Measurements from ENCODE around the gene PSAT1.

Gene PSAT1

DNA sequence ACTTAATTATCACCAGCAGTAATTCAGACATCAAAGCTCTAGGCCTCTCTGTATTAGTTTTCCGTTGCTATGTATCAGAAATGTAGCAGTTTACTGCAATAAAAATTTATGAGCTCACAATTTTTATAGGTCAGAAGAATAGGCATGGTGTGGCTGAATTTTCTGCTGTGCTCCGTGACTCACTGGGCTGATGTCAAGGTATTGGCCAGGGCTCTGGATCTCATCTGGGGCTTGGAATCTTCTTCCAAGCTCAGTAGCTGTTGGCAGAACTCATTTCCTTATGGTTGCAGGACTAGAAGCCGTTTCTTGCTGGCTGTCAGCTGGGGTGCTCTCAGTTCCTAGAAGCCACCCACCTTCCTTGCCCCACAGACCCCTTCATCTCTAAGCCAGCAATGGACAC is 66.3 kb downstream of the PSAT1 start:
- TF ChIP-seq CEBPB (IDR thresholded peaks at IDR 0.05), result no peak
- no peak for TF ChIP-seq YY1 (IDR thresholded peaks at IDR 0.05; ENCODE audit: low read depth)
- TF ChIP-seq, protein P1, sequence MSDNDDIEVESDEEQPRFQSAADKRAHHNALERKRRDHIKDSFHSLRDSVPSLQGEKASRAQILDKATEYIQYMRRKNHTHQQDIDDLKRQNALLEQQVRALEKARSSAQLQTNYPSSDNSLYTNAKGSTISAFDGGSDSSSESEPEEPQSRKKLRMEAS (IDR thresholded peaks at IDR 0.05), result no peak
- TF ChIP-seq TAF1 (IDR thresholded peaks at IDR 0.05; ENCODE audit: low read depth), result no peak
- TF ChIP-seq, protein P2, sequence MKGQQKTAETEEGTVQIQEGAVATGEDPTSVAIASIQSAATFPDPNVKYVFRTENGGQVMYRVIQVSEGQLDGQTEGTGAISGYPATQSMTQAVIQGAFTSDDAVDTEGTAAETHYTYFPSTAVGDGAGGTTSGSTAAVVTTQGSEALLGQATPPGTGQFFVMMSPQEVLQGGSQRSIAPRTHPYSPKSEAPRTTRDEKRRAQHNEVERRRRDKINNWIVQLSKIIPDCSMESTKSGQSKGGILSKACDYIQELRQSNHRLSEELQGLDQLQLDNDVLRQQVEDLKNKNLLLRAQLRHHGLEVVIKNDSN (IDR thresholded peaks at IDR 0.05), result no peak
- no peak for TF ChIP-seq TEAD4 (IDR thresholded peaks at IDR 0.05)
- TF ChIP-seq TCF12 (IDR thresholded peaks at IDR 0.05; ENCODE audit: low read depth), result no peak
- TF ChIP-seq CREB1 (IDR thresholded peaks at IDR 0.05; ENCODE audit: low read depth), result no peak
- no peak for TF ChIP-seq EGR1 (IDR thresholded peaks at IDR 0.05)
- TF ChIP-seq RAD21 (IDR thresholded peaks at IDR 0.05; ENCODE audit: low read depth), result no peak
- TF ChIP-seq ZBTB7A (IDR thresholded peaks at IDR 0.05; ENCODE audit: low read depth), result no peak
- TF ChIP-seq, protein P3, sequence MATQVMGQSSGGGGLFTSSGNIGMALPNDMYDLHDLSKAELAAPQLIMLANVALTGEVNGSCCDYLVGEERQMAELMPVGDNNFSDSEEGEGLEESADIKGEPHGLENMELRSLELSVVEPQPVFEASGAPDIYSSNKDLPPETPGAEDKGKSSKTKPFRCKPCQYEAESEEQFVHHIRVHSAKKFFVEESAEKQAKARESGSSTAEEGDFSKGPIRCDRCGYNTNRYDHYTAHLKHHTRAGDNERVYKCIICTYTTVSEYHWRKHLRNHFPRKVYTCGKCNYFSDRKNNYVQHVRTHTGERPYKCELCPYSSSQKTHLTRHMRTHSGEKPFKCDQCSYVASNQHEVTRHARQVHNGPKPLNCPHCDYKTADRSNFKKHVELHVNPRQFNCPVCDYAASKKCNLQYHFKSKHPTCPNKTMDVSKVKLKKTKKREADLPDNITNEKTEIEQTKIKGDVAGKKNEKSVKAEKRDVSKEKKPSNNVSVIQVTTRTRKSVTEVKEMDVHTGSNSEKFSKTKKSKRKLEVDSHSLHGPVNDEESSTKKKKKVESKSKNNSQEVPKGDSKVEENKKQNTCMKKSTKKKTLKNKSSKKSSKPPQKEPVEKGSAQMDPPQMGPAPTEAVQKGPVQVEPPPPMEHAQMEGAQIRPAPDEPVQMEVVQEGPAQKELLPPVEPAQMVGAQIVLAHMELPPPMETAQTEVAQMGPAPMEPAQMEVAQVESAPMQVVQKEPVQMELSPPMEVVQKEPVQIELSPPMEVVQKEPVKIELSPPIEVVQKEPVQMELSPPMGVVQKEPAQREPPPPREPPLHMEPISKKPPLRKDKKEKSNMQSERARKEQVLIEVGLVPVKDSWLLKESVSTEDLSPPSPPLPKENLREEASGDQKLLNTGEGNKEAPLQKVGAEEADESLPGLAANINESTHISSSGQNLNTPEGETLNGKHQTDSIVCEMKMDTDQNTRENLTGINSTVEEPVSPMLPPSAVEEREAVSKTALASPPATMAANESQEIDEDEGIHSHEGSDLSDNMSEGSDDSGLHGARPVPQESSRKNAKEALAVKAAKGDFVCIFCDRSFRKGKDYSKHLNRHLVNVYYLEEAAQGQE (IDR thresholded peaks at IDR 0.05; ENCODE audit: low read depth), result no peak
- no peak for TF ChIP-seq EP300 (IDR thresholded peaks at IDR 0.05; ENCODE audit: borderline replicate concordance)
- no peak for TF ChIP-seq FOXM1 (IDR thresholded peaks at IDR 0.05; ENCODE audit: borderline replicate concordance, low read depth)
- TF ChIP-seq NFIC (IDR thresholded peaks at IDR 0.05), result no peak

DNA sequence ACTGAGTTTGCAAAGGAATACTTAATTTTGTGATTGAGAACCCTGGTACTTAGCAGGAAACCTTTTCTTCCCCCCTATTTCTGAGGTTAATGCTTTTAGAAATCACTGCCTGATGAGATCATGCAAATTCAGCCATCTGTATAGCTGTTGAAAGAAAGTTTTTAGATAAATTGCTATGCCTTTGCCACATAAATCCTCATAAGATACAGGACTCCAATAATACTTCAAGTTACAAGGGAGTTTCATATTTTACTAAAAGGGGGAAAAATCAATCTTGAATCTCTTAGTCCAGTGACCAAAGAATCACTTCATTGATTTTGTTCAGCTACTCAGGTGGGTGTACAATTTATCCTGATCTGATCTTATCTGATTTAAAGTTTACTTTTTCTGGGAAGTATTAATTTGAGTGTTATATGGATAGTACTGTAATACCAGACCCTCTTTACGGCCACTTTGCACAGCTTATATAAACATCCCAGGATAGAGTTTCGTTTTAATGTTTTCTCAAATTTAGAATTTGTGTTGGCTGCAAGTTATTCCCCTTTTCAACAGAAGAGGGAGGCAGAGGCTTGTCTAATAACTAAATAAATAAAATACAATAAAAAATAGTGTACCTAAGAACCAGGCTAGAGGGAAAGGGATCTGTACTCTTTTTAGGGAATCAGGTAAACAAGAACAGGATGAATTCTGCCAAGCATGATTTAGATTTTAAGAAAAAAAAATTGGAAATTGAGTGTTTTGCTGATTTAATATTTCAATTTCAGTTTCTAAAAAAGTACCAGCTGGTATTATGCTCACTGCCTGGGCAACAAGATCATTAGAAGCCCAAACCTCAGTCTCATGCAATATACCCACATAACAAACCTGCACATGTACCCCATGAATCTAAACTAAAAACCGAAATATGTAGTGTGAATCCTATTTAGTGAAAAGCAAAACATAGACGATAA is 69.1 kb downstream of the PSAT1 start:
- TF ChIP-seq, protein P1 (IDR thresholded peaks at IDR 0.05), result no peak
- TF ChIP-seq TAF1 (IDR thresholded peaks at IDR 0.05; ENCODE audit: low read depth) (no peak), FOXM1 (IDR thresholded peaks at IDR 0.05; ENCODE audit: borderline replicate concordance, low read depth) (no peak), RAD21 (IDR thresholded peaks at IDR 0.05; ENCODE audit: low read depth) (peak; percentile 37; the same call in 1 of the 2 replicates), EP300 (IDR thresholded peaks at IDR 0.05; ENCODE audit: borderline replicate concordance) (no peak), NFIC (IDR thresholded peaks at IDR 0.05) (no peak), CEBPB (IDR thresholded peaks at IDR 0.05) (no peak)

DNA sequence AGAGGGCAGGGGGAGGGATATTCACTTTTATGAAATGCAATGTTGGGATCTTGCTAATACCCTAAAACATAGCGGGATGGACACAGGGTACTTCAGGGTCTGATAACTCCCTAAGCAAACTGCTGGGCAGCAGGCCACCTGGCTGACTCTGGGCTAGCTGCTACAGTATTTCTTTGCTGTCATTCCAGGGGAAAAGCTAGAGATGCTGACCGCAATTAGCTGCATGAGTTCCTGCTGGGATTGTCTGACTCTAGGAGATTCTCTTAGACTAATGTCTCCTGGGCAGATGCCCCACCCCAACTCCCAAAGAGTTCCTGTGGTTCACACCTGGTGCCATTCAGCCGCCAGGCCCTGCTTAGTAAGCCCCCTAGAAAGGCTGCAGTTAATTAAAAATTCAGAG is 69.9 kb downstream of the PSAT1 start:
- TF ChIP-seq, protein P2 (IDR thresholded peaks at IDR 0.05), result no peak
- TF ChIP-seq, protein P1 (IDR thresholded peaks at IDR 0.05), result no peak
- TF ChIP-seq YY1 (IDR thresholded peaks at IDR 0.05; ENCODE audit: low read depth), result no peak
- TF ChIP-seq FOXM1 (IDR thresholded peaks at IDR 0.05; ENCODE audit: borderline replicate concordance, low read depth), result no peak
- no peak for TF ChIP-seq EP300 (IDR thresholded peaks at IDR 0.05; ENCODE audit: borderline replicate concordance)
- TF ChIP-seq CREB1 (IDR thresholded peaks at IDR 0.05; ENCODE audit: low read depth), result no peak
- TF ChIP-seq TCF12 (IDR thresholded peaks at IDR 0.05; ENCODE audit: low read depth), result no peak
- TF ChIP-seq TEAD4 (IDR thresholded peaks at IDR 0.05), result no peak
- no peak for TF ChIP-seq TAF1 (IDR thresholded peaks at IDR 0.05; ENCODE audit: low read depth)
- TF ChIP-seq NFIC (IDR thresholded peaks at IDR 0.05), result no peak
- TF ChIP-seq RAD21 (IDR thresholded peaks at IDR 0.05; ENCODE audit: low read depth), result no peak
- TF ChIP-seq EGR1 (IDR thresholded peaks at IDR 0.05), result no peak
- no peak for TF ChIP-seq ZBTB7A (IDR thresholded peaks at IDR 0.05; ENCODE audit: low read depth)
- TF ChIP-seq, protein P3 (IDR thresholded peaks at IDR 0.05; ENCODE audit: low read depth), result no peak
- no peak for TF ChIP-seq CEBPB (IDR thresholded peaks at IDR 0.05)

DNA sequence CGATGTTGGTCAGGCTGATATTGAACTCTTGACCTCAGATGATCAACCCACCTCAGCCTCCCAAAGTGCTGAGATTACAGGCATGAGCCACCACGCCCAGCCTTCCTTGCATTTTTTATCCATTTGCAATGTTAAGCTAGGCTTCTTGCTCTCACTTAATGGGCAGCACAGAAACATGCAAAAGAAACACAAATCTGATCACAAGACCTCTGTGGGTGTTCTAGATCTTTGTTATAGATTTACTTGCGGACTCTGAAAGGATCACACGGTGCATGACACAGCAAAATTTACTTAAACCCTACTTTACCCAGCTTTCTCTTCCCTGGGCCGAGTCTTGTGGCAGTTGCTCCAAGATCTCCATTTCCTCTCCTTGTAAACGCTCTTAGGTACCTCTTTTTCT is 71.3 kb downstream of the PSAT1 start:
- TF ChIP-seq EGR1 (IDR thresholded peaks at IDR 0.05) (no peak), CREB1 (IDR thresholded peaks at IDR 0.05; ENCODE audit: low read depth) (no peak), FOXM1 (IDR thresholded peaks at IDR 0.05; ENCODE audit: borderline replicate concordance, low read depth) (no peak), TCF12 (IDR thresholded peaks at IDR 0.05; ENCODE audit: low read depth) (no peak), CEBPB (IDR thresholded peaks at IDR 0.05) (no peak), RAD21 (IDR thresholded peaks at IDR 0.05; ENCODE audit: low read depth) (no peak), NFIC (IDR thresholded peaks at IDR 0.05) (no peak), TAF1 (IDR thresholded peaks at IDR 0.05; ENCODE audit: low read depth) (no peak), YY1 (IDR thresholded peaks at IDR 0.05; ENCODE audit: low read depth) (no peak)
- TF ChIP-seq, protein P3 (IDR thresholded peaks at IDR 0.05; ENCODE audit: low read depth), result no peak
- TF ChIP-seq, protein P1 (IDR thresholded peaks at IDR 0.05), result no peak
- TF ChIP-seq, protein P2 (IDR thresholded peaks at IDR 0.05), result no peak

Measured in Ishikawa (cell line).